Stimulated activated CD8-positive, alpha-beta memory T cell treated with anti-CD3 and anti-CD28 coated beads, Interleukin-12 subunit alpha, Interleukin-12 subunit beta, amount 100 ng/mL, for 4 hours (primary cell): Measurements from ENCODE around the gene RYR2.
"Not testable (repeated sequence)": the region's sequence is repeated elsewhere in the genome, so short reads cannot be mapped to it uniquely, and the experiment has no call there.

Experiments used
- DNase-seq: peaks from one replicate; pipeline ENCODE4 v3.0.0-alpha.2; 2020; ENCODE audit warnings: low read depth

RYR2 gene

GRCh38 chr1:237355022-237355421 lies 313.0 kb downstream of the RYR2 start:
- no peak for DNase-seq

GRCh38 chr1:237358555-237358954 lies 316.6 kb downstream of the RYR2 start:
- no peak for DNase-seq

GRCh38 chr1:237367758-237368157 lies 325.8 kb downstream of the RYR2 start:
- no peak for DNase-seq

- not testable (repeated sequence) for DNase-seq
Observed at GRCh38 chr1:237371477-237371876, 329.5 kb downstream of the RYR2 start.

- DNase-seq = no peak
Observed at GRCh38 chr1:237383791-237384190, 341.8 kb downstream of the RYR2 start.

GRCh38 chr1:237384213-237384612 lies 342.2 kb downstream of the RYR2 start:
- DNase-seq = no peak

GRCh38 chr1:237386362-237387143 lies 344.6 kb downstream of the RYR2 start:
- no peak for DNase-seq

- DNase-seq = no peak
Observed at GRCh38 chr1:237387144-237387505, 345.1 kb downstream of the RYR2 start.

GRCh38 chr1:237390823-237391222 lies 348.8 kb downstream of the RYR2 start:
- no peak for DNase-seq

GRCh38 chr1:237393632-237394031 lies 351.6 kb downstream of the RYR2 start:
- no peak for DNase-seq

- no peak for DNase-seq
Observed at GRCh38 chr1:237394281-237394680, 352.3 kb downstream of the RYR2 start.

GRCh38 chr1:237396426-237396825 lies 354.4 kb downstream of the RYR2 start:
- DNase-seq = no peak

- no peak for DNase-seq
Observed at GRCh38 chr1:237398751-237399150, 356.8 kb downstream of the RYR2 start.

- DNase-seq = no peak
Observed at GRCh38 chr1:237405912-237406311, 363.9 kb downstream of the RYR2 start.

GRCh38 chr1:237411621-237412020 lies 369.6 kb downstream of the RYR2 start:
- no peak for DNase-seq

- DNase-seq = no peak
Observed at GRCh38 chr1:237416924-237417655, 375.1 kb downstream of the RYR2 start.

GRCh38 chr1:237428809-237429208 lies 386.8 kb downstream of the RYR2 start:
- DNase-seq = no peak

- no peak for DNase-seq
Observed at GRCh38 chr1:237429252-237429651, 387.3 kb downstream of the RYR2 start.

- no peak for DNase-seq
Observed at GRCh38 chr1:237431448-237431847, 389.5 kb downstream of the RYR2 start.

GRCh38 chr1:237440346-237440745 lies 398.4 kb downstream of the RYR2 start:
- DNase-seq = no peak

GRCh38 chr1:237444120-237444790 lies 402.3 kb downstream of the RYR2 start:
- no peak for DNase-seq

GRCh38 chr1:237448042-237448441 lies 406.1 kb downstream of the RYR2 start:
- DNase-seq = no peak

- DNase-seq = no peak
Observed at GRCh38 chr1:237457573-237457972, 415.6 kb downstream of the RYR2 start.
